Esophagus squamous epithelium (tissue), 5 donors: ENCODE measurements around the gene ZDHHC14. TPM values are rescaled to one million over a fixed set of nuclear protein-coding genes. Genes with fewer than 3 reads are reported as not detected.

Experiments used
- DNase-seq: peaks from one replicate; lab custom pipeline; 2025; lab: John Stamatoyannopoulos, UW
- H3K27ac ChIP-seq, 4 donors: fragments of 200-600 bp; sonication (generic); one replicate each; pipeline ENCODE4 v1.5.1; 2016 to 2019; ENCODE audit warnings: mild to moderate bottlenecking in 1 of 4
- H3K27me3 ChIP-seq, 4 donors: fragments of 200-600 bp; sonication (generic); 1 replicate in 3 of 4; 2 replicates in 1 of 4; pipeline versions ENCODE4 v1.5.1 to v1.6.0; 2017 to 2021; ENCODE audit warnings: antibody characterized with exemption in 1 of 4
- H3K36me3 ChIP-seq, 3 donors: fragments of 200-600 bp; sonication (generic); one replicate each; pipeline ENCODE4 v1.5.1; 2016 to 2019
- H3K4me1 ChIP-seq, 3 donors: fragments of 200-600 bp; sonication (generic); one replicate each; pipeline ENCODE4 v1.5.1; 2017 to 2019
- H3K4me3 ChIP-seq, 4 donors: fragments of 200-600 bp; sonication (generic); 1 replicate in 3 of 4; 2 replicates in 1 of 4; pipeline ENCODE4 v1.5.1; 2016 to 2019; ENCODE audit warnings: mild to moderate bottlenecking in 2 of 4, moderate library complexity in 1 of 4
- H3K9me3 ChIP-seq, 3 donors: fragments of 200-600 bp; sonication (generic); one replicate each; pipeline ENCODE4 v1.5.1; 2016 to 2019
- CTCF ChIP-seq, 6 experiments: fragments of 450-650 bp in 4 of 6; fragments of 200-600 bp in 2 of 6; sonication (generic) in 2 of 6; IDR thresholded peaks; one replicate each; pipeline ENCODE4 v1.5.1; 2016 to 2019; ENCODE audit warnings: antibody characterized with exemption in 6 of 6, mild to moderate bottlenecking in 4 of 6, moderate library complexity in 4 of 6
- POLR2A ChIP-seq, 4 donors: fragments of 450-650 bp; IDR thresholded peaks; one replicate each; pipeline ENCODE4 v1.6.1; 2017; ENCODE audit warnings: antibody characterized with exemption in 4 of 4, mild to moderate bottlenecking in 4 of 4, moderate library complexity in 3 of 4
- WGBS, 2 donors: methylation state at CpG; one replicate each; pipeline ENCODE4 v1.1.5; 2018; 5-methylcytosine and 5-hydroxymethylcytosine counted together
- intact Hi-C: fragments of 100-400 bp; cut with DNase I; formaldehyde crosslinking; loops from one replicate; pipeline ENCODE4 v1.15.0; 2022
- total RNA-seq, 4 donors: library from RNA; depleted of rRNA; stranded (reverse); fragments of >200 nt; gene quantifications; one replicate each; pipeline ENCODE4 v1.1.0, GENCODE V29; 2016
- donor health status: DM: yes; HTN: yes; CAD: no.

The ZDHHC14 gene
- total RNA-seq, 4 donors from 2014 or later = 6.1 to 15.6 (median 6.9) TPM

DNA sequence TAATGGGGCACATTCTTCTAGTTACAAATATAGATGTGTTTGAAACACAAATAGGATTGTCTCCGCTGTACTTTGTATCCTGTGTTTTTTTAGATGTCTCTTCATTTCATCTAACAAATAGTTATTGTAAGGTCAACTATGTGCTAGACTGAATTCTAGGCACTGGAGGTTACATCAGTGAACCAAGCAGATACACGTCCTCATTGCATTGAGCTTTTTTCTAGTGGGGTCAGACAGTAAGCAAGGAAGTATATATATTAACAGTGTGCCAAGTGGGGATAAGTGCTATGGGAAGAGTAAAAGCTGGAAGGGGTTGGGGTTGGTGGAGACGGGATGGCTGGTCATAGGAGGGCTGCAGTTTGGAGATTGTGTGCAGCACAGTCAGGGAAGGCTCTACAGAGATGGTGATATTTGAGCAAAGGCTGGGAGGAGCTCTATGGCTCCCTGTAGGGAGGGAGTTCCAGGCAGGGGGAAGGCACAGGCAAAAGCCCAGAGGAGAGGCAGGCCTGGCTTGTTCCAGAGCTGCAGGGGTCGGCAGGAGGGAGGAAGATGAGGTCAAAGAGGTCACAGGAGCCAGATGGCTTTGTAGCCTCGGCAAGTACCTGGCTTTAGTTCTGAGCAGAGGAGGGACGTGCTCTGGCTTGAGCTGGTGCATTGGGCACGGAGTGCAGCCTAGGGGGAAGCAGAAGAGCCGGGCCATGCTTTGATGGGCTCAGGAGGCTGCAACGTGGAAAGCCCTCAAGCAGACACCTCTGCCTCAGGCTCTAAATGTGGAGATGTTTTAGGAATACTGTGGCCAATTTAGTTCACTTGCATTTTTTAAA lies 152.3 kb downstream of the ZDHHC14 start:
- WGBS, 2 donors = 46 to 54% methylated on average over 8 to 9 of the region's 9 CpGs
- DNase-seq = no peak
- no peak overlapping the region for H3K27ac ChIP-seq
- H3K9me3 ChIP-seq = no peaks in the 10 kb centered on the region
- no peak overlapping the region for H3K4me3 ChIP-seq
- H3K4me1 ChIP-seq = peaks cover 14 to 45% (median 23%) of the 10 kb centered on the region in 3 donors
- H3K36me3 ChIP-seq = no peaks in the 10 kb centered on the region
- intact Hi-C loops = no loop called here
- TF ChIP-seq POLR2A (IDR thresholded peaks at IDR 0.05) (no peak), CTCF (IDR thresholded peaks at IDR 0.05) (no peak)
- H3K27me3 ChIP-seq = peaks cover 0 to 12% (median 0%) of the 10 kb centered on the region in 4 donors

- 93 to 96% methylated on average over 7 to 8 of the region's 8 CpGs for WGBS, 2 donors
- intact Hi-C loops = no loop called here
- TF ChIP-seq POLR2A (IDR thresholded peaks at IDR 0.05) (no peak), CTCF (IDR thresholded peaks at IDR 0.05) (no peak)
These were observed 153.3 kb downstream of the ZDHHC14 start for GRCh38 chr6:157534134-157534871.

GRCh38 chr6:157534977-157535339 lies 154.0 kb downstream of the ZDHHC14 start:
- no peak overlapping the region for H3K4me3 ChIP-seq
- no peak for TF ChIP-seq POLR2A (IDR thresholded peaks at IDR 0.05)
- TF ChIP-seq CTCF (IDR thresholded peaks at IDR 0.05) = no peak
- peaks cover 14 to 45% (median 23%) of the 10 kb centered on the region in 3 donors for H3K4me1 ChIP-seq
- no peak for DNase-seq
- 76 to 77% methylated on average over 3 of the region's 3 CpGs for WGBS, 2 donors
- peak overlapping the region in 3 of 4 donors; percentile 31 to 67 (median 65) for H3K27ac ChIP-seq
- intact Hi-C loops = no loop called here
- H3K36me3 ChIP-seq = no peaks in the 10 kb centered on the region
- H3K9me3 ChIP-seq = no peaks in the 10 kb centered on the region
- H3K27me3 ChIP-seq = peaks cover 0 to 17% (median 0%) of the 10 kb centered on the region in 4 donors

More at GRCh38 chr6:157534134-157534871, 153.3 kb downstream of the ZDHHC14 start:
- no peak for DNase-seq
- peaks cover 0 to 12% (median 0%) of the 10 kb centered on the region in 4 donors for H3K27me3 ChIP-seq
- peaks cover 14 to 45% (median 23%) of the 10 kb centered on the region in 3 donors for H3K4me1 ChIP-seq
- H3K36me3 ChIP-seq = no peaks in the 10 kb centered on the region
- peak overlapping the region in 1 of 4 donors; percentile 65 for H3K27ac ChIP-seq
- no peak overlapping the region for H3K4me3 ChIP-seq
- H3K9me3 ChIP-seq = no peaks in the 10 kb centered on the region

DNA sequence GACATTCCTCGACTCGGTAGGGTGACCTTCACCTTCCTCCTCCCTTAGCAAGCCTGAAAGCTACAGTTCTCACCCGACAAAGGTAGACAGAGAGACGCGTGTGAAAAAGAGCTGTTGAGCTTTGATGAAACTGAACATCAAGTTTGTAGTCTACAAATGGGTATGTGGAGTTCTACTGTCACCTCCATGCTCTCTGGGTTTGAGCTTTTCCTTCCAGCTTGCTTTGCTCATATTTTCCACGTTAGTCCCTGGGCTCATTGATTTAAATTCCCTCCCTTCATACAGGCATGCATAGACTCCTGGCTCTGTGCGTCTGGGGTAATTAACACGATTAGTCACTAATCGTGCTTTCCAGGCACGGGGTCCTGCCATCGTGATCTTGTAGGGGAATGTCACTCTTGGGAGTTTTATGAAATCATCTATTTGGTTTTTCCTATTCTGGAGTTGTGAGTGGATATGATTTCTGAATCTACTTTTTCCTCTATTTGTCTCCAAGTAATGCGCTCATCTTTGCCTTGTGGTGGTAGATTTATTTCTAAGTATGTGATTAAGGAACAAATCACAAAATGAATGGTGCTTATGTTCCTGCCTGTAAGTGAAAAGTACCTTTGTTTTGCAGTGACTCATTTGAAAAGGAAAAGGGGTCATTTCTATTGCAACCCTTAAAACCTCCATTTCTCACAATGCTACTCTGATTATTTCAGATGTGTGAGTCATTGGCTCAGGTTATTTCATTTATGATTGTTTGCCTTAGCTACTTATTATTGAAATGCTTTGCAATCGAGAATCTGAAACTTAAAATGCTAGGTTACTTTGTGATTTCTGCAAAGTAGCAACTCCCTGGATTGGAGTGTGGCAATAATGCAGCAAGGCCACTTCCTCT lies 154.6 kb downstream of the ZDHHC14 start:
- Histone ChIP-seq H3K4me3 (peak overlapping the region in 1 of 4 donors; percentile 4), H3K36me3 (no peaks in the 10 kb centered on the region), H3K9me3 (no peaks in the 10 kb centered on the region), H3K27ac (peak overlapping the region; percentile 26 to 67 (median 48)), H3K4me1 (peaks cover 14 to 45% (median 23%) of the 10 kb centered on the region in 3 donors), H3K27me3 (peaks cover 0 to 23% (median 0%) of the 10 kb centered on the region in 4 donors)
- TF ChIP-seq POLR2A (IDR thresholded peaks at IDR 0.05) = no peak
- intact Hi-C loops = no loop called here
- WGBS, 2 donors = 24 to 26% methylated on average over 13 of the region's 13 CpGs
- no peak for DNase-seq

DNA sequence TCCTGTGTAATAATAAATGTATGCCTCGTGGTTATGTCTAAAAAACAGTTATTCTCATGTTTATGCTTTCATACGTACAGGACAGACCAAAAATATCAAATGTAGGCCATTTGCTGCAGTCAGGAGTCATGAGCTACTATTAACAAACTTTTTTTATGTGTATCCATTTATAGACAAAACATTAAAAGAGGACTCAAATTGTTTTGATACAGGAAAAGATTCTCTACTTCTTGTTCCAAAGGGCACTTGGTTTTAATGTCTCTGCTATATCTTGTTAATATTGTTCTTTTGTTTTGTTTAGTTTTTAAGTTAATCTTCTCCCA lies 155.2 kb downstream of the ZDHHC14 start:
- TF ChIP-seq CTCF (IDR thresholded peaks at IDR 0.05) (no peak), POLR2A (IDR thresholded peaks at IDR 0.05) (no peak)
- Histone ChIP-seq H3K9me3 (no peaks in the 10 kb centered on the region), H3K36me3 (no peaks in the 10 kb centered on the region), H3K4me3 (no peak overlapping the region), H3K4me1 (peaks cover 14 to 45% (median 23%) of the 10 kb centered on the region in 3 donors), H3K27ac (peak overlapping the region in 3 of 4 donors; percentile 0 to 67 (median 65)), H3K27me3 (peaks cover 0 to 23% (median 0%) of the 10 kb centered on the region in 4 donors)
- 0% methylated on average over 2 of the region's 2 CpGs for WGBS, 2 donors
- intact Hi-C loops = no loop called here
- DNase-seq = no peak
